ENCODE results near the gene STRADB.
"Not testable (repeated sequence)": the region's sequence is repeated elsewhere in the genome, so short reads cannot be mapped to it uniquely, and the experiment has no call there.

STRADB gene

DNA sequence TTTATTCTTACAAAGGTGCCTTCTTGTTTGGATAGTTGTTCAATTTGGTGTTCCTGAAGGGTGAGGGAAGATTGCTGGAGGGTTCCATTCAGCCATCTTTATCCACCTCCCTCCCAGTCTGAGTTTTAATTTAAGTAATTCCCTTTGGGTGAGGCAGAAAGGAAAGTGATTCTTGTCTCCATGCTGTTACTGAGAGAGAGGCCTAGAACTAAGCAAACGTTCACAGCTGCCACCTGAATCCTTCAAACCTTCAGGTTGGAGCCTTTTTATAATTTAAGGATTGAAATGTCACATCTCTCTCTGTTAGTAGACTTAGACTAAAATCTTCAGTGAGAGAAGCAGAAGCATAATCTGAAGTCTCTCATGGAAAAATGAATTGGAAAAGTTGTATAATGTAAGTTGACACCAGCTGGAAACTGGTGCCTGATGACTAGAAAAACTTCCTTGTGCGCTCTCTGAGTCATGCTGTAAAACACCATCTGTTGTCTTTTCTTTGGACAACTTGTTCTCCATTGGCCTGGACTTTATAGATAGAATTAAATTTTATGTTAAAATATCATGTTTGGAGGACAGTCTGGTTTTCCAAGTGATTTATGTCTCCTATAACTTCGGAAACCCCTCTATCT, 14.6 kb downstream of the STRADB start:
- DNase-seq (ENCODE audit: low read depth in 2 of 2): no peak

DNA sequence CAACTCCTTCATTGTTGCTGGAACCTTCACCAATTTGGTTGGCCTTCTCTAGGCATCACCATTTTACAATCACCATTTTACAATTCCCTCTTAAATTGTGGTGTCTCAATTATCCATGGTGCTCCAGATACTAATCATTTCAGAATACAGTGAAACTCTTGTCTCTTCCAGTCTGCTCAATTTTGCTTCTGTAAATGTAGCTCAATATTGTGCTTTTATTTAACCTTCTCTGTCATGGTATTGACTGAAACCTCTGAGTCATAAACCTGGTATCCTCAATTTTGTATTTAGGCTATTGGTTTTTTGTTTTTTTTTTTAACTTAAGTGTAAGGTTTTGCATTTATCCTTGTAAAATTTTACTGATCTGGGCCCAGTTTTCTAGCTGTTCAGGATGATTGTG, 16.1 kb downstream of the STRADB start:
- no peak for DNase-seq (ENCODE audit: low read depth in 2 of 2)

GRCh38 chr2:201470821-201471731, 19.5 kb downstream of the STRADB start:
- DNase-seq (ENCODE audit: low read depth in 2 of 2): no peak

- DNase-seq (ENCODE audit: low read depth in 2 of 2): no peak
Measured at GRCh38 chr2:201471732-201472393, 20.3 kb downstream of the STRADB start.

- DNase-seq (ENCODE audit: low read depth in 2 of 2): no peak
Measured at GRCh38 chr2:201472411-201472810, 20.9 kb downstream of the STRADB start.

- DNase-seq (ENCODE audit: low read depth in 2 of 2): no peak
Measured at GRCh38 chr2:201482543-201482942, 31.0 kb downstream of the STRADB start.

DNA sequence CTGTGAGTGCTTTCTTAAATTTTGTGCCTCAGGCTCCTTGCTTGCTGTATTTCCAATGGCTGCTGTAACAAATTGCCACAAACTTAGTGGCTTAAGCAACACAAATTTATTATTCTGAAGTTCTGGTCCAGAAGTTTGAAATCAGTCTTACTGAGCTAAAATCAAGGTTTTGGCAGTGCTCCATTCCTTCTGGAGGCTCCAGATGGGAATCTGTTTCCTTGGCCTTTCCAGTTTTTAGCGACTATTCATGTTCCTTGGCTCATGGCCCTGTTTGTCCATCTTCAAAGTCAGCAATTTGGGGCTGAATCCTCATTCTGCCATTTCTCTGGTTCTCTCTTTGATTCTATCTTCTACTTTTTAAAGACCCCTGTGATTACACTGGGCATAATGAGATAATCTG, 31.8 kb downstream of the STRADB start:
- no peak for DNase-seq (ENCODE audit: low read depth in 2 of 2)

DNA sequence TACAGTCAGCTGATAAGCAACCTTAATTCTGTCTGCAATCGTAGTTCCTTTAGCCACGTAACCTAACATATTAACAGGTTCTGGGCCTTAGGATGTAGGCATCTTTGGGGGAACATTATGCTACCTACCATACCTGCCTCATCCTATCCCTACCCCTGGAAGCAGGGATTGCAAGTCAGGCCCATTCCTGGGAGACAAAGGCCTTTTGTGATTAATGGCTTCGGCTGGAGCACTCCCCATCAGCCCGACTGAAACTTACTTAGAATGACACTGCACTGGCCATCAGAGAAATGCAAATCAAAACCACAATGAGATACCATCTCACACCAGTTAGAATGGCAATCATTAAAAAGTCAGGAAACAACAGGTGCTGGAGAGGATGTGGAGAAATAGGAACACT, 32.2 kb downstream of the STRADB start:
- DNase-seq (ENCODE audit: low read depth in 2 of 2): not testable (repeated sequence)

- no peak for DNase-seq (ENCODE audit: low read depth in 2 of 2)
Measured at GRCh38 chr2:201484805-201485204, 33.3 kb downstream of the STRADB start.

DNA sequence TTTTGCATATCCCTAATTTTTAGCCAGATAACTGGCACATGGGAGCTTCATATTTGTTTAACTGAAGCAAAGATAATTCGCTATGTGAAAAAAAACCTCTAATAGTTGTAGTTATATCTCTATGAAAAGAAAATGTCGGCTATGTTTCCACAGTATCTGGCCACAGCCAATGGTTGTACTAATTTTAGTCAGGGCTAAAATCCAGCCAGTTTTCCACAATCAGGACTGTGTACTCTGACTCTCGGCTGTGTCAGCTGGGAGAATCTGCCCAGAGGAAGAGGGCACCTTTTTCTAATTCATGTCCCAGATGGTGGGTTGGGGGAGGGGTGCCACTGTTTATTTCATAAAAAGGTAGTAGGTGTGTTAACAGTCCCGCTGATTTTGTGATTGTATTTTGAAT, 38.8 kb downstream of the STRADB start:
- no peak for DNase-seq (ENCODE audit: low read depth in 2 of 2)

DNA sequence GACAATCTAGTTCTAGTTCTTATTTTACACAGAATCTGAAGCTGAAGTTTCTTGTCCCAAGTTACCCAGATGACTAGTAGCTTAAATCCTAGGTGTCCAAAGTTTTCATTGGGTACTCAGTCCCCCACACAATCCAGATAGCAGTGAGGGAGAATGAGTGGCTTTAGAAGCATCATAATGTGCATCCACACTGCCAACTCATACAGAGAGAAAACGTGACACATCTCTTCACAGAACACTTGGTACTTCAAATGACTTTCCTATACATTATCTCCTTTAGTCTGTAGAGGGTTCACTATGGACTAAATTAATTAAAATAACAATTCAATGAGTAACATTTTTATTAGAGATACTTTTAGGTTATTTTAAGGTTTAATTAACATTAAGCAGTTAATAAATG, 45.2 kb downstream of the STRADB start:
- DNase-seq (ENCODE audit: low read depth in 2 of 2): no peak

GRCh38 chr2:201500534-201500933, 49.0 kb downstream of the STRADB start:
- DNase-seq (ENCODE audit: low read depth in 2 of 2): no peak

DNA sequence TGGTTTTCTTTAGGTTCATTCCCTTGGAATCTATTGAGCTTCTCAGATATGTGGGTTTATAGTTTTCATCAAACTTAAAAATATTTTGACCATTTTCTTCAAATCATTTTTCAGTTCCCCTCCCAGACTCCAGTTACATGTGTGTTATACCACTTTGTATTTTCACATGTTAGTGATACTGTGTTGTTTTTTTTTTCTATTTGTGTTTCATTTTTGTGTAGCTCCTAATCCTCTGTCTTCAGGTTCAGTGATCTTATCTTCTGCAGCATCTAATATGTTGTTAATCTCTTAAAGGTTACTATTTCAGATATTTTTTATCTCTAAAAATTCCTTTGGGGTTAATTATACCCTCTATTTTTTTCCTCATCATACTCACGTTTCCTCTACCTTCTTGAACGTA, 51.2 kb downstream of the STRADB start:
- no peak for DNase-seq (ENCODE audit: low read depth in 2 of 2)

DNA sequence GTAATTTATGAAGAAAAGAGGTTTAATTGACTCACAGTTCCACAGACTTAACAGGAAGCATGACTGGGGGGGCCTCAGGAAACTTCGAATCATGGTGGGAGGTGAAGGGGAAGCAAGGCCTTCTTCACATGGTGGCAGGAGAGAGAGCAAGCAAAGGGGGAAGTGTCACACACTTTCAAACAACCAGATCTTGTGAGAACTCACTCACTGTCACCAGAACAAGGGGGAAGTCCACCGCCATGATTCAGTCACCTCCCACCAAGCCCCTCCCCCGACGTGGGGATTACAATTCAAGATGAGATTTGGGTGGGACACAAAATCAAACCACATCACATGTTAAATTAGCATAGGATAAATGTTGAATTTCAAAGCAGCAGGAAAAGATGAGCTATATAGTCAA, 56.2 kb downstream of the STRADB start:
- peak in 1 of 2 donors; percentile 1 for DNase-seq (ENCODE audit: low read depth in 2 of 2)

GRCh38 chr2:201513271-201513670, 61.7 kb downstream of the STRADB start:
- DNase-seq (ENCODE audit: low read depth in 2 of 2): no peak

- DNase-seq (ENCODE audit: low read depth in 2 of 2): no peak
Measured at GRCh38 chr2:201515573-201516246, 64.2 kb downstream of the STRADB start.

GRCh38 chr2:201517094-201517493, 65.6 kb downstream of the STRADB start:
- no peak for DNase-seq (ENCODE audit: low read depth in 2 of 2)

GRCh38 chr2:201520201-201520600, 68.7 kb downstream of the STRADB start:
- DNase-seq (ENCODE audit: low read depth in 2 of 2): no peak

- DNase-seq (ENCODE audit: low read depth in 2 of 2): no peak
Measured at GRCh38 chr2:201522965-201523364, 71.4 kb downstream of the STRADB start.

DNA sequence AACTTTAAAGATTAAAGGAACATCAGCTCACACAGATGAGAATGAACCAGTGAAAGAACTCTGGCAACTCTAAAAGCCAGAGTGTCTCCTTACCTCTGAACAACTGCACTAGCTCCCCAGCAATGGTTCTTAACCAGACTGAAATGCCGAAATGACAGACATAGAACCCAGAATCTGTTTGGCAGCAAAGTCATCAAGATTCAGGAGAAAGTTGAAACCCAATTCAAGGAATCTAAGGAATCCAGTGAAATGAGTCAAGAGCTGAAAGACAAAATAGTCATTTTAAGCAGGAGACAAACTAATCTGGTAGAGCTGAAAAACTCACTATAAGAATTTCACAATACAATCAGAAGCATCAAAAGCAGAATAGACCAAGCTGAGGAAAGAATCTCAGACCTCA, 72.0 kb downstream of the STRADB start:
- no peak for DNase-seq (ENCODE audit: low read depth in 2 of 2)
